Aortic smooth muscle cell (primary cell): ENCODE results near the gene BABAM1. TPM values are rescaled to one million over a fixed set of nuclear protein-coding genes. Genes with fewer than 3 reads are reported as not detected.

Source experiments
- total RNA-seq: library from RNA; depleted of rRNA; stranded (reverse); fragments of >200 nt; gene quantifications from 2 replicates; pipeline ENCODE4 v1.2.3, GENCODE V29; 2014

BABAM1 gene
- 81.6 and 107 TPM in 2 replicates for total RNA-seq

GRCh38 chr19:17266975-17267788, at the start of gene BABAM1:
Gene BABAM1, plus strand, starts transcription at chr19:17267443. Its CDS starts 1,364 bp downstream, at chr19:17268807.

DNA sequence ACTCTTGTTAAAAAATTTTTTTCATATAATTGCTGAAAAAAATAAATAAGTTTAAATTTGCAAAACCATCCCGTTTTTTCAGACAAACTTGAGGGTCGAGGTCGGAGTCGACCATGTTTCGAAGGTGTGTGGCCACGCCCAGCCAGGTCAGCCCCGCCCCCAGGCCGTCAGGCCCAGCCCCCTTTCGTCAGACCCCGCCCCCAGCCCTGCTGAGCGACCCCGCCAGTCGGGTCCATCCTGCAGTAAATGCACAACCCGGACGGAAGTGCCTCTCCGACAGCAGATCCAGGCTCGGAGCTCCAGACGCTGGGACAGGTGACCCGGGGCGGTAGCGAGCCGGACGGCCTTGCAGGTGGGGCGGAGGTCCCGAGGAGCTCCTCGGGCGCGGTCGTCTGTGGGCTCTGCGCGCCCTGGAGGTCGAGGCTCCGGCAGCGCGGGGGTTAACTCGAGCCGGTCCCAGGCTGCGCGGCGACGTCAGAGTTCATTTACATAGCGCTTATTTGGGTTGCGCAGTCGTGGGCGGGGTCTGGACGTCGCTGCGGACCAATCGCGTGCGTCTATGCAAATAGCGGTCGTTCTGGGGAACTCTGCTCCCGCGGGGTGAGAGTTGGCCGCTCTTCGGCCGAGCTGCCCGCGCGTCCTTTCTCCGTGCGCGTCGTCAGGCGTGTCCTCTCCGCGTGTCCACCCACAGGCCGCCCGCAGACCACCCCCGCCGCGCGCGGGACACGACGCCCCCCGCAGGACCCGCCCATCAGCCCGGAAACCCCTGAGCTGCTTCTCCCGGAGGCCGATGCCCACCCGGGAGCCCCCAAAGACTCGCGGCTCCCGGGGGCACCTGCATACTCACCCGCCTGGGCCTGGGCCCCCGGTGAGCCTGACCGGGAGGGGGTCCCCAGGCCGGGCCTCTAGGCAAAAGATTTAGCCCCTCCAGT, 41.0 kb upstream of the BABAM1 start, which contains the start of gene OCEL1:
Gene OCEL1 (plus strand): TSS at position 225 of the 932 bp plus-strand sequence. CDS start 22 bp downstream, at position 247.

GRCh38 chr19:17245535-17245984, 21.7 kb upstream of the BABAM1 start, which contains the start of gene NR2F6:
Gene NR2F6, minus strand, starts transcription at chr19:17245919. Its CDS starts 699 bp downstream, at chr19:17245220.

GRCh38 chr19:17264641-17264979, 2.6 kb upstream of the BABAM1 start, which contains the start of gene USHBP1:
Gene USHBP1, minus strand, starts transcription at chr19:17264745. Its CDS starts 446 bp downstream, at chr19:17264299.

DNA sequence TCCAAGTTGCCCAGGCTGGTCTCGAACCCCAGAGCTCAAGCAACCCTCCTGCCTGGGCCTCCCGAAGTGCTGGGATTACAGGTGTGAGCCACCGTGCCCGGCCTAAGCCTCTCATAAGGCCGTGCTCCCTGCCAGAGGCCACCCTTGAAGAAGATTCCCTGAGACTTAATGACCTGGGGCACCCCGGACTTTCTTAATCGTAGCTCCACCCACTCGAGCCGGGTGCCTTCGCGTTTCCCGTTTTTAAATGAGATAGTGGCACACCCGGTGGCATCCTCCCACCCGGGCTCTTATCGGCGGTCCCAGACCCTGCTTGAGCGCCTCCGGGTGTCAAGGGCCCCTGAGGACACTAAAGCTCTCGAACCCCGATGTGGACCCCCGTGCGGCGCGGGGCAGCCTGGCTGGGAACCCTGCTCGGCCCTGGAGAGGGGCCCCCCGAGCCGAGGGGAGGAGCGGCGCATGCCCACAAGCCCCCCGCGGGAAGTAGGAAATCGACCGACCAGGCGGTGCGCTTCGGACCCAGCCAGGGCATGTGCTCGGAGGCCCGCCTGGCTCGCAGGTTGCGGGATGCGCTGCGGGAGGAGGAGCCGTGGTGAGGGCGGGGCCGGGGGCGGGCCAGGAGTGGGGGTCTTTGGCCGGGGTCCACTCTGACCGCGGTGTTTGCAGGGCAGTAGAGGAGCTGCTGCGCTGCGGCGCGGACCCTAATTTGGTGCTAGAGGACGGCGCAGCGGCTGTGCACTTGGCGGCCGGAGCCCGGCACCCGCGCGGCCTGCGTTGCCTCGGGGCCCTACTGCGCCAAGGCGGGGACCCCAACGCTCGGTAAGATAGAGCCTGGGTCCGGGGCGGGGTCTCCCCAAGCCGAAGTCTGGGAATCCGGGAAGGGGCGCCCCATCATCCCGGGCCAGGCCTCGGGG, 14.4 kb downstream of the BABAM1 start, which contains the start of gene ANKLE1:
Gene ANKLE1 (plus strand): TSS at position 511 of the 914 bp plus-strand sequence. CDS start 20 bp downstream, at position 531.

GRCh38 chr19:17303167-17303939, 36.1 kb downstream of the BABAM1 start, which contains the start of gene ABHD8:
Gene ABHD8, minus strand, starts transcription at chr19:17303425. Its CDS starts 1,809 bp downstream, at chr19:17301616.

DNA sequence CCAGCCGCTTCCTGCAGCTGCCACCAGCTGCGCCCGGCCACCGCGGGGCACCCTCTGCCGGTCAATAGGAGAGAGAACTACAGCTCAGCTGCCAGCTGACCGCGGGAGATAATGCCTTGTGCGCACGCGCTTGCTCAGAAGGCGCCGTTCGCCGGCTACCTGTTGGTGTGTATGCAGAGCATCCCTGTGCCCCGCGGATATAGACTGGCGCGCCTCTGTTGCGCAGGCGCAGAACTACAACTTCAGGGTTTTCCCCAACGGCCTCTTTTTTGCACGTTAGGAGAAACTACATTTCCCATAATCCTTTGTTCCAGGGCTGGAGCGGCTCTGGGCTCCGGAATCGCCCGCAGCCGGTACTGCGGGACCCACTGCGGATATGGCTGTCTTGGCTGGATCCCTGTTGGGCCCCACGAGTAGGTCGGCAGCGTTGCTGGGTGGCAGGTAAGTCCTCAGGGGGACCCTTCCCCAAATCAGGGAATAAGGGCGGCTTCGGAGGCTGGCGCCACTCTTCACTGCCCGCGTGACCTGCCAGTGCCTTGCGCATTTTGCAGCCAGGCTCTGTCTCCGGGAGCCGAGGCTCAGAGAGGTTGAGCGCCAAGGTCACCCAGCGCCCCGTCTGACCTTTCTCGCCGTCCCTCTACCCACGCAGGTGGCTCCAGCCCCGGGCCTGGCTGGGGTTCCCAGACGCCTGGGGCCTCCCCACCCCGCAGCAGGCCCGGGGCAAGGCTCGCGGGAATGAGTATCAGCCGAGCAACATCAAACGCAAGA, 38.5 kb downstream of the BABAM1 start, which contains the start of gene MRPL34:
Gene MRPL34 (plus strand): TSS at position 356 of the 768 bp plus-strand sequence. CDS start 21 bp downstream, at position 377.

DNA sequence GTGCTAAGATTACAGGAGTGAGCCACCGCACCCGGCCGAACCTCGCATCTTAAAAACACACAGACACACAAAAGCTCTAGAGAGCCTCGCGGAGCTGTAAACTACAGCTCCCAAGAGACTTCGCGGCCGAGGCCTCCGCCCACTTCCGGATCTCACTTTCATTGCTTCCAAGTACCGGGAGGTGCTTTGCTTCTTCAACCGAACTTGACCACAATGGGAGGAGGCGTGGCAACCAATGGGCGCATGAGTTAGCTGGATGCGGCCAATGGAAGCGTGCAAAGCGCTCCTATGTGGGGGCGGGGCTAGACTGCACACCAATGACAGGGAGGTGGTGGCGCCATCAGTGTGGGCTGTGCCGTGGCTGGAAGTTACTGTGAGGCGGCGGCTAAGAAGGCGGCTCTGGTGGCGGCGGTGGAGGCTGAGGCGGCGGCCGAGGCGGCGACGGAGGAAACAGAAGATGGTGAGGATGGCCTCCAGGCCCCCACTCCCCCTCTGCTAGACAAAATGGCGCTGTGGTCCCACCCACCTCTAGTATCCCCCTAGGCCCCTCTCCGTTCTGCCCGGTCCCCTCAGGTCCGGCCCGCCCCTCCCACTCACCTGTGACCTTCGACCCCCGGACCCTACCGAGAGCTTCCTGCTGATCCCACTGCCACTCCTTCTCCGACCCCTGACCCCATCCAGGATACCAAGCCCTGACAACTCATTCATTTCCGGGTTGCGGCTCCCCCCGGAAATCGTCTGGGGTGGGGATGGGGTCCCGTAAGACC, 42.1 kb downstream of the BABAM1 start, which contains the start of gene DDA1:
Gene DDA1 (plus strand): TSS at position 366 of the 767 bp plus-strand sequence. CDS start 92 bp downstream, at position 458.

Other genes starting within 250 kb of the BABAM1 start
- gene CPAMD8, start 240.6 kb upstream of the BABAM1 start, total RNA-seq, result 0.26 and 0.31 TPM in 2 replicates
- 2.4 and 3.6 TPM in 2 replicates for gene HAUS8, start 192.0 kb upstream of the BABAM1 start, total RNA-seq
- 59.2 and 70.3 TPM in 2 replicates for gene MYO9B, start 191.7 kb upstream of the BABAM1 start, total RNA-seq
- gene USE1, start 52.1 kb upstream of the BABAM1 start, total RNA-seq, result 25.7 and 26.2 TPM in 2 replicates
- 1.1 and 2.7 TPM in 2 replicates for gene OCEL1, start 41.2 kb upstream of the BABAM1 start, total RNA-seq
- 28.7 and 33.8 TPM in 2 replicates for gene NR2F6, start 21.5 kb upstream of the BABAM1 start, total RNA-seq
- 0.13 and 0.25 TPM in 2 replicates for gene USHBP1, start 2.7 kb upstream of the BABAM1 start, total RNA-seq
- gene ANKLE1, start 14.5 kb downstream of the BABAM1 start, total RNA-seq, result 0.13 and 0.19 TPM in 2 replicates
- 8.6 and 8.8 TPM in 2 replicates for gene ABHD8, start 36.0 kb downstream of the BABAM1 start, total RNA-seq
- gene MRPL34, start 38.4 kb downstream of the BABAM1 start, total RNA-seq, result 20.7 and 26.9 TPM in 2 replicates
- gene DDA1, start 42.1 kb downstream of the BABAM1 start, total RNA-seq, result 36.2 and 39.7 TPM in 2 replicates
- gene ANO8, start 67.4 kb downstream of the BABAM1 start, total RNA-seq, result 6.3 and 6.7 TPM in 2 replicates
- gene GTPBP3, start 70.1 kb downstream of the BABAM1 start, total RNA-seq, result 10.6 and 11.1 TPM in 2 replicates
- gene PLVAP, start 109.9 kb downstream of the BABAM1 start, total RNA-seq, result 0.31 and 0.92 TPM in 2 replicates
- 0.19 and 0.40 TPM in 2 replicates for gene CCDC194, start 126.8 kb downstream of the BABAM1 start, total RNA-seq
- gene BST2, start 138.2 kb downstream of the BABAM1 start, total RNA-seq, result 28.2 and 79.7 TPM in 2 replicates
- gene MVB12A, start 152.6 kb downstream of the BABAM1 start, total RNA-seq, result 30.6 and 36.4 TPM in 2 replicates
- under 0.01 TPM in 1 of 2 replicates, not detected in the other for gene TMEM221, start 181.2 kb downstream of the BABAM1 start, total RNA-seq
- gene NXNL1, start 193.5 kb downstream of the BABAM1 start, total RNA-seq, result not detected in 2 replicates
- 22.6 and 22.9 TPM in 2 replicates for gene SLC27A1, start 203.1 kb downstream of the BABAM1 start, total RNA-seq
- 42.6 and 43.1 TPM in 2 replicates for gene PGLS, start 244.2 kb downstream of the BABAM1 start, total RNA-seq